ENCODE results near the gene SSU72. TPM values are rescaled to one million over a fixed set of nuclear protein-coding genes. Genes with fewer than 3 reads are reported as not detected.
A peak's percentile ranks its signal among the peaks of the same experiment; 100 is the strongest.

SSU72 gene
- total RNA-seq, 1 donor from 2014 or later: 118 TPM

- TF ChIP-seq CTCF (IDR thresholded peaks at IDR 0.05): no peak
- Mint-ChIP-seq H3K4me1 (peaks cover 26% of the 10 kb centered on the region), H3K9me3 (no peaks in the 10 kb centered on the region), H3K27ac (peak within 1 kb of the TSS; percentile 86), H3K36me3 (ENCODE audit: low read depth) (peaks cover 9% of the 10 kb centered on the region), H3K27me3 (no peaks in the 10 kb centered on the region), H3K4me3 (peak within 1 kb of the TSS; percentile 90)
- intact Hi-C loops (cut with micrococcal nuclease): loop anchor here (1.0 to 5.0 kb wide), 7 partner anchors 15 to 435 kb away; partner anchors contain the start of genes ATAD3B, AURKAIP1, CDK11B and PRKCZ
- ATAC-seq (ENCODE audit: low read depth): peak; percentile 91
- ChIA-PET POLR2A (interaction anchor here (0.6 to 3.9 kb wide), 14 partner anchors 9 to 410 kb away, joined by 3 to 35 read pairs (median 5); partner anchors contain the start of genes MMP23B and MRPL20), CTCF (no interaction called here)
- peak; percentile 100 for DNase-seq
Measured at GRCh38 chr1:1615256-1616044, 40.8 kb upstream of the SSU72 start, which contains the start of gene MIB2. TSS of gene MIB2 (plus strand) at chr1:1615500. CDS start at chr1:1623453, 7,953 bp downstream.

- Mint-ChIP-seq H3K4me1 (peaks cover 26% of the 10 kb centered on the region), H3K27ac (peak overlapping the region; percentile 86), H3K4me3 (peak overlapping the region; percentile 90), H3K27me3 (no peaks in the 10 kb centered on the region), H3K9me3 (no peaks in the 10 kb centered on the region), H3K36me3 (ENCODE audit: low read depth) (peaks cover 9% of the 10 kb centered on the region)
- ATAC-seq (ENCODE audit: low read depth) (no peak), DNase-seq (no peak)
- CTCF ChIA-PET: no interaction called here
- no peak for TF ChIP-seq CTCF (IDR thresholded peaks at IDR 0.05)
- POLR2A ChIA-PET: interaction anchor here (0.6 to 3.9 kb wide), 11 partner anchors 8 to 294 kb away, joined by 3 to 35 read pairs (median 6); partner anchors contain the start of genes MMP23B and MRPL20
- intact Hi-C loops (cut with micrococcal nuclease): loop anchor here (1.0 to 5.0 kb wide), 7 partner anchors 16 to 435 kb away; partner anchors contain the start of genes ATAD3B, AURKAIP1, CDK11B and PRKCZ
Measured at GRCh38 chr1:1614954-1615255, 40.2 kb upstream of the SSU72 start.

GRCh38 chr1:1614204-1614953 lies 39.7 kb upstream of the SSU72 start:
- DNase-seq (no peak), ATAC-seq (ENCODE audit: low read depth) (no peak)
- ChIA-PET CTCF (no interaction called here), POLR2A (interaction anchor here (0.6 to 3.9 kb wide), 10 partner anchors 8 to 295 kb away, joined by 3 to 35 read pairs (median 6); partner anchors contain the start of genes MMP23B and MRPL20)
- intact Hi-C loops (cut with micrococcal nuclease): loop anchor here (2.0 kb wide), 1 partner anchor 16 kb away; no protein-coding TSS in a partner anchor
- Mint-ChIP-seq H3K4me3 (peak overlapping the region; percentile 90), H3K9me3 (no peaks in the 10 kb centered on the region), H3K4me1 (peaks cover 26% of the 10 kb centered on the region), H3K27ac (peak overlapping the region; percentile 86), H3K36me3 (ENCODE audit: low read depth) (peaks cover 9% of the 10 kb centered on the region), H3K27me3 (no peaks in the 10 kb centered on the region)
- TF ChIP-seq CTCF (IDR thresholded peaks at IDR 0.05): no peak

GRCh38 chr1:1613509-1614082 lies 38.9 kb upstream of the SSU72 start:
- POLR2A ChIA-PET: interaction anchor here (1.0 to 3.9 kb wide), 3 partner anchors 10 to 16 kb away, joined by 6 to 19 read pairs (median 7); no protein-coding TSS in a partner anchor
- DNase-seq (no peak), ATAC-seq (ENCODE audit: low read depth) (no peak)
- H3K27me3 Mint-ChIP-seq: no peaks in the 10 kb centered on the region
- no peak for TF ChIP-seq CTCF (IDR thresholded peaks at IDR 0.05)
- no peaks in the 10 kb centered on the region for H3K9me3 Mint-ChIP-seq
- CTCF ChIA-PET: no interaction called here
- H3K4me1 Mint-ChIP-seq: peaks cover 26% of the 10 kb centered on the region
- H3K36me3 Mint-ChIP-seq (ENCODE audit: low read depth): peaks cover 7% of the 10 kb centered on the region
- no peak overlapping the region for H3K27ac Mint-ChIP-seq
- intact Hi-C loops (cut with micrococcal nuclease): loop anchor here (2.0 kb wide), 1 partner anchor 17 kb away; no protein-coding TSS in a partner anchor
- H3K4me3 Mint-ChIP-seq: peak overlapping the region; percentile 42
